Liver (tissue), 9 donors: ENCODE results near the gene RAI2. TPM values are rescaled to one million over a fixed set of nuclear protein-coding genes. Genes with fewer than 3 reads are reported as not detected.

Source experiments
- DNase-seq: peaks from one replicate; pipeline ENCODE4 v3.0.0-alpha.2; 2017; ENCODE audit warnings: low spot score
- H3K27ac ChIP-seq, 2 donors: one replicate each; pipeline ENCODE4 v1.7.0; 2013; ENCODE audit warnings: inconsistent platforms in 2 of 2, low read length in 2 of 2, control low read depth in 1 of 2, low read depth in 1 of 2, mild to moderate bottlenecking in 1 of 2
- H3K27me3 ChIP-seq, 4 donors: one replicate each; pipeline versions ENCODE4 v1.6.1 to v1.7.0; 2013; ENCODE audit warnings: low read length in 3 of 4, inconsistent platforms in 1 of 4, mild to moderate bottlenecking in 1 of 4, moderate library complexity in 1 of 4; ENCODE audit not compliant: control insufficient read depth in 4 of 4, insufficient read depth in 4 of 4
- H3K36me3 ChIP-seq, 4 donors: one replicate each; pipeline versions ENCODE4 v1.6.1 to v1.7.0; 2013; ENCODE audit warnings: low read length in 3 of 4, mild to moderate bottlenecking in 3 of 4, low read depth in 1 of 4, moderate library complexity in 1 of 4; ENCODE audit not compliant: control insufficient read depth in 4 of 4, insufficient read depth in 3 of 4
- H3K4me1 ChIP-seq, 4 donors: one replicate each; pipeline versions ENCODE4 v1.6.1 to v1.7.0; 2013; ENCODE audit warnings: low read length in 3 of 4, mild to moderate bottlenecking in 3 of 4, moderate library complexity in 1 of 4; ENCODE audit not compliant: control insufficient read depth in 4 of 4, insufficient read depth in 4 of 4
- H3K4me3 ChIP-seq, 3 donors: one replicate each; pipeline versions ENCODE4 v1.6.1 to v1.7.0; 2013; ENCODE audit warnings: low read length in 3 of 3, control low read depth in 1 of 3, low read depth in 1 of 3, mild to moderate bottlenecking in 1 of 3
- H3K9ac ChIP-seq, 2 donors: one replicate each; pipeline ENCODE4 v1.7.0; 2013; ENCODE audit warnings: low read length in 2 of 2, mild to moderate bottlenecking in 2 of 2, moderate library complexity in 2 of 2, control low read depth in 1 of 2, low read depth in 1 of 2
- H3K9me3 ChIP-seq, 4 donors: one replicate each; pipeline versions ENCODE4 v1.6.1 to v1.7.0; 2013; ENCODE audit warnings: low read length in 3 of 4; ENCODE audit not compliant: control insufficient read depth in 4 of 4
- EGR1 ChIP-seq, 2 donors: IDR thresholded peaks; 2 replicates each; pipeline ENCODE4 v1.6.1; 2016 to 2018; ENCODE audit warnings: antibody characterized with exemption in 2 of 2, low read depth in 2 of 2
- FOXA2 ChIP-seq: IDR thresholded peaks from 2 replicates; pipeline ENCODE4 v1.6.1; 2016; ENCODE audit warnings: antibody characterized with exemption
- GABPA ChIP-seq, 2 donors: IDR thresholded peaks in 1 of 2; conservative IDR thresholded peaks in 1 of 2; 2 replicates each; pipeline ENCODE4 v1.6.1; 2016; ENCODE audit warnings: antibody characterized with exemption in 2 of 2, mild to moderate bottlenecking in 1 of 2, moderate library complexity in 1 of 2
- HNF4G ChIP-seq: IDR thresholded peaks from 2 replicates; pipeline ENCODE4 v1.6.1; 2016; ENCODE audit warnings: antibody characterized with exemption
- JUND ChIP-seq, 2 donors: IDR thresholded peaks; 2 replicates each; pipeline ENCODE4 v1.6.1; 2016; ENCODE audit warnings: antibody characterized with exemption in 2 of 2
- NR2F2 ChIP-seq: IDR thresholded peaks from 2 replicates; pipeline ENCODE4 v1.6.1; 2016; ENCODE audit warnings: antibody characterized with exemption
- REST ChIP-seq: IDR thresholded peaks from 2 replicates; pipeline ENCODE4 v1.6.1; 2016; ENCODE audit warnings: antibody characterized with exemption, mild to moderate bottlenecking
- RXRA ChIP-seq, 2 donors: IDR thresholded peaks; 2 replicates each; pipeline ENCODE4 v1.6.1; 2017 to 2018; ENCODE audit warnings: antibody characterized with exemption in 2 of 2, mild to moderate bottlenecking in 1 of 2
- SP1 ChIP-seq: IDR thresholded peaks from 2 replicates; pipeline ENCODE4 v1.6.1; 2018; ENCODE audit warnings: antibody characterized with exemption, mild to moderate bottlenecking
- TAF1 ChIP-seq: conservative IDR thresholded peaks from 2 replicates; pipeline ENCODE4 v1.6.1; 2016; ENCODE audit warnings: antibody characterized with exemption, mild to moderate bottlenecking
- YY1 ChIP-seq: IDR thresholded peaks from 2 replicates; pipeline ENCODE4 v1.6.1; 2016; ENCODE audit warnings: antibody characterized with exemption, mild to moderate bottlenecking
- ZBTB33 ChIP-seq: IDR thresholded peaks from 2 replicates; pipeline ENCODE4 v1.6.1; 2016; ENCODE audit warnings: antibody characterized with exemption
- WGBS: extraction: QIAGEN DNeasy Blood & Tissue Kit; methylation state at CpG from one replicate; pipeline ENCODE4 v1.1.7; 2013; 5-methylcytosine and 5-hydroxymethylcytosine counted together
- polyA plus RNA-seq, 2 donors: library from polyadenylated mRNA; stranded (reverse) in 1 of 2; unstranded in 1 of 2; fragments of 200-250 nt in 1 of 2; fragments of >200 nt in 1 of 2; fragmentation: Nextera tagmentation in 1 of 2; extraction: Ambion mirVana in 1 of 2; gene quantifications; one replicate each; pipeline versions ENCODE4 v1.2.1 to v1.2.3, GENCODE V29; 2013 to 2015
- total RNA-seq, 2 donors: library from RNA; depleted of rRNA; stranded (reverse); fragments of >200 nt; gene quantifications; one replicate each; pipeline ENCODE4 v1.2.3, GENCODE V29; 2014
- TF ChIP-seq, protein P1 (sequence below): IDR thresholded peaks from 2 replicates; pipeline ENCODE4 v1.6.1; 2016; ENCODE audit warnings: antibody characterized with exemption
- TF ChIP-seq, protein P2 (sequence below): fragments of 150-350 bp; IDR thresholded peaks from 2 replicates; pipeline ENCODE4 v1.5.1; 2017; ENCODE audit warnings: improper control_type of control experiment, low read depth, low read length; ENCODE audit not compliant: missing input control
- TF ChIP-seq, protein P3 (sequence below): IDR thresholded peaks from 2 replicates; pipeline ENCODE4 v1.6.1; 2016; ENCODE audit warnings: antibody characterized with exemption
- donor health status: healthy.
- donor health status: healthy.
- donor health status: healthy.
- donor health status: healthy.
- donor health status: healthy.

The RAI2 gene
- total and polyA plus RNA-seq, 4 donors, result 0.14 to 1.8 (median 0.97) TPM

- TF ChIP-seq, protein P1, sequence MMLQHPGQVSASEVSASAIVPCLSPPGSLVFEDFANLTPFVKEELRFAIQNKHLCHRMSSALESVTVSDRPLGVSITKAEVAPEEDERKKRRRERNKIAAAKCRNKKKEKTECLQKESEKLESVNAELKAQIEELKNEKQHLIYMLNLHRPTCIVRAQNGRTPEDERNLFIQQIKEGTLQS, result no peak
Measured at GRCh38 chrX:17824980-17825379, 36.1 kb downstream of the RAI2 start (continued).

DNA sequence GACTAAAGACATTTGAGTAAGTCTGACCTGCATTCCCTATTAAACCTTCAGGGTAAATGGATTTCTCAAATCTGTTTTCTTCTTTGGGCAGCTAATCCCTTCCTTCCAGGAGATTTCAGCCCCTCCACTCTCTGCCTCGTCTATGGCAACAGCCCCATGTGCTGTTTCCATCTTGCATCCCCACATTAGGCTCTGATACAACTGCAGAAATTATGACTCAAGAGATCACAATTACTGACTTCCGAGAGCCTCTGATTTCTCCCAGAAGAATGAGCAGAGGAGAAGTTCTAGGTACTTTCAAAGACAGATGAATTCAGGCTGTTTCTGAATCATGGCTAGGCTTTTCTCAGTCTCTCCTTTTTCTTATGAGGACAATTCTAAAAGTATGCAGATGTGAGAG lies 38.7 kb downstream of the RAI2 start:
- H3K36me3 ChIP-seq, result no peaks in the 10 kb centered on the region
- no peak overlapping the region for H3K9ac ChIP-seq
- 73% methylated on average over 2 of the region's 2 CpGs for WGBS
- no peaks in the 10 kb centered on the region for H3K9me3 ChIP-seq
- H3K27me3 ChIP-seq, result no peaks in the 10 kb centered on the region
- H3K4me3 ChIP-seq, result no peak overlapping the region
- no peak for TF ChIP-seq HNF4G
- TF ChIP-seq REST, result no peak
- TF ChIP-seq, protein P2, sequence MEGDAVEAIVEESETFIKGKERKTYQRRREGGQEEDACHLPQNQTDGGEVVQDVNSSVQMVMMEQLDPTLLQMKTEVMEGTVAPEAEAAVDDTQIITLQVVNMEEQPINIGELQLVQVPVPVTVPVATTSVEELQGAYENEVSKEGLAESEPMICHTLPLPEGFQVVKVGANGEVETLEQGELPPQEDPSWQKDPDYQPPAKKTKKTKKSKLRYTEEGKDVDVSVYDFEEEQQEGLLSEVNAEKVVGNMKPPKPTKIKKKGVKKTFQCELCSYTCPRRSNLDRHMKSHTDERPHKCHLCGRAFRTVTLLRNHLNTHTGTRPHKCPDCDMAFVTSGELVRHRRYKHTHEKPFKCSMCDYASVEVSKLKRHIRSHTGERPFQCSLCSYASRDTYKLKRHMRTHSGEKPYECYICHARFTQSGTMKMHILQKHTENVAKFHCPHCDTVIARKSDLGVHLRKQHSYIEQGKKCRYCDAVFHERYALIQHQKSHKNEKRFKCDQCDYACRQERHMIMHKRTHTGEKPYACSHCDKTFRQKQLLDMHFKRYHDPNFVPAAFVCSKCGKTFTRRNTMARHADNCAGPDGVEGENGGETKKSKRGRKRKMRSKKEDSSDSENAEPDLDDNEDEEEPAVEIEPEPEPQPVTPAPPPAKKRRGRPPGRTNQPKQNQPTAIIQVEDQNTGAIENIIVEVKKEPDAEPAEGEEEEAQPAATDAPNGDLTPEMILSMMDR, result no peak
- TF ChIP-seq, protein P3, sequence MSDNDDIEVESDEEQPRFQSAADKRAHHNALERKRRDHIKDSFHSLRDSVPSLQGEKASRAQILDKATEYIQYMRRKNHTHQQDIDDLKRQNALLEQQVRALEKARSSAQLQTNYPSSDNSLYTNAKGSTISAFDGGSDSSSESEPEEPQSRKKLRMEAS, result no peak
- TF ChIP-seq GABPA (IDR thresholded peaks at IDR 0.05 in 1 of 2, conservative IDR thresholded peaks at IDR 0.05 in 1 of 2), result no peak
- no peak for TF ChIP-seq SP1
- TF ChIP-seq ZBTB33, result no peak
- TF ChIP-seq NR2F2, result no peak
- TF ChIP-seq EGR1 (IDR thresholded peaks at IDR 0.05; ENCODE audit: low read depth in 2 of 2), result no peak
- no peak for TF ChIP-seq YY1
- H3K4me1 ChIP-seq, result no peaks in the 10 kb centered on the region
- no peak overlapping the region for H3K27ac ChIP-seq
- DNase-seq, result no peak

DNA sequence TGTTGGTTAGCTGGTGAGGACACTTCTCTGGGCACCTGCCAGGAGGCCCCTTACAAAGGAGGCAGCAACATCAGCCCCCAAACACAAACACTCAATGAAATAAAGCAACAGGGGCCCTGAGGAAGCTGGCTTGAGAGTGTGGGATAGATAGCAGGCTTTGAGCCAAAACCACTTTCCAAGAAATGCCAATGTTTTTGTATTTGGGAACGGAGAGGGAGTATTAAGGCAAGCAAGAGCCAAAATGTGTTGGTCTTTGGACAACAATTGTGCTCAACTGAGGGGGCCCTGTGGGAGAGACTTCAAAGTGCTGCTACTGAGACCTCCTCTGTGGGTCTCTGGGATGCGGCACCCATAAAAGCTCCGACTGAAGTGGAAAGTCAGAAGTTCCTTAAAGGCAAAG lies 41.0 kb downstream of the RAI2 start:
- TF ChIP-seq HNF4G, result no peak
- TF ChIP-seq TAF1, result no peak
- no peak for TF ChIP-seq JUND (IDR thresholded peaks at IDR 0.05)
- no peak for TF ChIP-seq FOXA2
- TF ChIP-seq GABPA (IDR thresholded peaks at IDR 0.05 in 1 of 2, conservative IDR thresholded peaks at IDR 0.05 in 1 of 2), result no peak
- no peak for TF ChIP-seq RXRA (IDR thresholded peaks at IDR 0.05)
- WGBS, result 54% methylated on average over 3 of the region's 3 CpGs
- Histone ChIP-seq H3K36me3 (no peaks in the 10 kb centered on the region), H3K27ac (no peak overlapping the region), H3K9ac (no peak overlapping the region), H3K27me3 (no peaks in the 10 kb centered on the region), H3K4me1 (no peaks in the 10 kb centered on the region), H3K9me3 (no peaks in the 10 kb centered on the region), H3K4me3 (no peak overlapping the region)
- DNase-seq, result no peak
